ENCODE measurements around the gene ADAMTS8. TPM values are rescaled to one million over a fixed set of nuclear protein-coding genes. Genes with fewer than 3 reads are reported as not detected.
A peak's percentile ranks its signal among the peaks of the same experiment; 100 is the strongest.

ADAMTS8 gene
- not detected in 2 replicates for total RNA-seq (2014; rRNA removed; shearing (Covaris generic))

- no peak for DNase-seq (ENCODE audit: low read depth)
These were observed at the start of gene ADAMTS8 for GRCh38 chr11:130428316-130429119. Gene ADAMTS8, minus strand, starts transcription at chr11:130428609. Its CDS starts 323 bp downstream, at chr11:130428286.

- no peak for DNase-seq (ENCODE audit: low read depth)
These were observed 49.3 kb upstream of the ADAMTS8 start for GRCh38 chr11:130477586-130478203.

- DNase-seq (ENCODE audit: low read depth) = no peak
These were observed 48.6 kb upstream of the ADAMTS8 start for GRCh38 chr11:130476922-130477491.

- DNase-seq (ENCODE audit: low read depth) = peak; percentile 49
These were observed 48.0 kb upstream of the ADAMTS8 start for GRCh38 chr11:130476200-130476921.

- peak; percentile 24 for DNase-seq (ENCODE audit: low read depth)
These were observed 47.1 kb upstream of the ADAMTS8 start for GRCh38 chr11:130475426-130476053.

- DNase-seq (ENCODE audit: low read depth) = peak; percentile 33
These were observed 46.4 kb upstream of the ADAMTS8 start for GRCh38 chr11:130474637-130475400.

GRCh38 chr11:130473795-130474377 lies 45.5 kb upstream of the ADAMTS8 start:
- no peak for DNase-seq (ENCODE audit: low read depth)

- no peak for DNase-seq (ENCODE audit: low read depth)
These were observed 44.8 kb upstream of the ADAMTS8 start for GRCh38 chr11:130473056-130473794.

GRCh38 chr11:130472434-130472961 lies 44.1 kb upstream of the ADAMTS8 start:
- DNase-seq (ENCODE audit: low read depth) = no peak

- no peak for DNase-seq (ENCODE audit: low read depth)
These were observed 43.5 kb upstream of the ADAMTS8 start for GRCh38 chr11:130471731-130472433.

- DNase-seq (ENCODE audit: low read depth) = no peak
These were observed 42.7 kb upstream of the ADAMTS8 start for GRCh38 chr11:130470832-130471706.

- DNase-seq (ENCODE audit: low read depth) = no peak
These were observed 40.8 kb upstream of the ADAMTS8 start for GRCh38 chr11:130469181-130469580.

GRCh38 chr11:130467116-130467900 lies 38.9 kb upstream of the ADAMTS8 start:
- DNase-seq (ENCODE audit: low read depth) = no peak

- DNase-seq (ENCODE audit: low read depth) = no peak
These were observed 36.9 kb upstream of the ADAMTS8 start for GRCh38 chr11:130465263-130465662.

- DNase-seq (ENCODE audit: low read depth) = no peak
These were observed 35.9 kb upstream of the ADAMTS8 start for GRCh38 chr11:130464291-130464812.

- DNase-seq (ENCODE audit: low read depth) = no peak
These were observed 34.5 kb upstream of the ADAMTS8 start for GRCh38 chr11:130462931-130463330.

Data from M059J (cell line).